ENCODE results near the gene SUCO.

- TF ChIP-seq POLR2A (IDR thresholded peaks at IDR 0.05) (no peak), CTCF (IDR thresholded peaks at IDR 0.05) (no peak)
Observed at GRCh38 chr1:172544481-172545104, 11.6 kb downstream of the SUCO start.

Measured in thyroid gland (tissue), 4 donors.